ENCODE results near the gene DSCAML1. TPM values are rescaled to one million over a fixed set of nuclear protein-coding genes. Genes with fewer than 3 reads are reported as not detected.
"Not testable (repeated sequence)": the region's sequence is repeated elsewhere in the genome, so short reads cannot be mapped to it uniquely, and the experiment has no call there.

DSCAML1 gene
- total RNA-seq, 1 experiment from 2014 or later, result 5.4 TPM

DNA sequence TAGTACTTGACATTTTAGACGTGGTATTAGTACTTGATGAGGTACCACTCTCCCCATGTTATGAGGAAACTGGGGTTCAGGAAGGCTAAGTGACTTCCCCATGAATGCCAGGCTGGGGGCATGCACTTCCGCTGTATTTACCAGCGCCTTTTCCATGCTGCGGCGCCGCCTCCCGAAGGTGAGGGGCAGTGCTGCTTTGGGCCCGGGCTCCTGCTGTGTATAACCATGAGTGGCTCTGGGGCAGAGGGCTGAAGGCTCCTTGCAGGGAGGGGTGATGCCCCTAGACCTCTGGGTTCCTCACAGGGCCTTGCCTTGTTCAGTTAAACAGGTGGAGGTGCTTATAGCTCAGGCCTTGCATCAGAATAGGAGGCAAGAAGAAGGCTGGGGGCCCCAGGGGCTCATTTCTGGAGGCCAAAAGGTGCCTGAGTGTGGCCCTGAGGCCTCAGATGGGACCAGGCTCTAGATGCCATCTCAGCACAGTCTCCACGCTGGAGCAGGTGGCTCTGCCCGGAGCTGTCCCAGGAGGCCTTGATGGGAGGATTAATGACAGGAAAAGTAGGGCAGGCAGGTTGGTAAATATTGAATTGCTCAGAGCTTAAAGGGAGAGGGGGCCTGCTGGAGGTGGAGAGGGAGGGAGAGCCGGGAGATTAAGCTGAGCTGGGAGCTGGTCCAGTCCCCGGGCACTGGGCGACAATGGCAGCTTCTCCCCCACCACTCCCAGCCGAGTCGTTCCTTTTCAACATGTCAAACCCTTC, 339.8 kb downstream of the DSCAML1 start:
- DNase-seq (ENCODE audit: low read depth), result no peak

DNA sequence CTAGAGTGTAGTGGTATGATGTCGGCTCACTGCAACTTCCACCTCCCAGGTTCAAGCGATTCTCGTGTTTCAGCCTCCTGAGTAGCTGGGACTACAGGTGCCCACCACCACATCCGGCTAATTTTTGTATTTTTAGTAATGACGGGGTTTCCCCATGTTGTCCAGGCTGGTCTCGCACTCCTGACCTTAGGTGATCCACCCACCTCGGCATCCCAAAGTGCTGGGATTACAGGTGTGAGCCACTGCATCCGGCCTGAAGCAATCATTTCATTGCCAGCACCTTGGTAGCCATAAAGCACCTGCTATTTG, 340.3 kb downstream of the DSCAML1 start:
- in situ Hi-C loops (cut with HindIII; ENCODE audit: low pct_unique_long_range_greater_than_20kb, low sequenced_read_pairs); DNase-seq (ENCODE audit: low read depth): not testable (repeated sequence)

More for the DNA sequence above, 339.8 kb downstream of the DSCAML1 start:
- in situ Hi-C loops (cut with HindIII; ENCODE audit: low pct_unique_long_range_greater_than_20kb, low sequenced_read_pairs), result no loop called here

DNA sequence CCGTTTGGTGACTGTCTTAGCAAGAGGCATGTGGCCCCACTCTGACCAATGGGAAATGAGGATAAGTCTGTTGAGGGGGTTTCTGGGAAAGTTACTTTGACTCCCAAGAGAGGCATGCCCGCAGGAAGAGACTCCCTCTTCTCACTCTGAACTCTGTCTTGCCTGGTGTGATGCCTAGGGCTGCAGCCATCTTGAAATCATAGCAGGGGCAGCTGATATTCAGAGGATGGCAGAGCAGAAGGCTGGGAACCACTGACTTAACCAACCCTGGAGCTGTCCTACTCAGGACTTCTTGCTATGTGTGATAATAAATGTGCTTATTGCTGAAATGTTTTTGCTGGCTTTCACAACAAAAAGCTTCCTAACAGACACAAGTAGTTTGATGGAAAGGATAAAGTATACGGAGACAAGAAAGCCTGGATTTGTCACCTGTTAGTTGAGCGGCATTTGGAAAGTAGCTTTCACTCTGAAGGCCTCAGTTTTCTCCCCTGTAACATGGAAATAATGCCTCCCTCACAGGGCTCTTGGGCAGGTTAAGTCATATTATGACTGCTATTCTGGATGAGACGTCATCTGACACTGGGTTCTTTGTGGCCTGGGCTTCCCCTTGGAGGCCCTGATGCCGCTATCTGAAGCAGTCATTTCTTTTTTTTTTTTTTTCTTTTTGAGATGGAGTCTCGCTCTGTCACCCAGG, 340.8 kb downstream of the DSCAML1 start:
- in situ Hi-C loops (cut with HindIII; ENCODE audit: low pct_unique_long_range_greater_than_20kb, low sequenced_read_pairs), result no loop called here

DNA sequence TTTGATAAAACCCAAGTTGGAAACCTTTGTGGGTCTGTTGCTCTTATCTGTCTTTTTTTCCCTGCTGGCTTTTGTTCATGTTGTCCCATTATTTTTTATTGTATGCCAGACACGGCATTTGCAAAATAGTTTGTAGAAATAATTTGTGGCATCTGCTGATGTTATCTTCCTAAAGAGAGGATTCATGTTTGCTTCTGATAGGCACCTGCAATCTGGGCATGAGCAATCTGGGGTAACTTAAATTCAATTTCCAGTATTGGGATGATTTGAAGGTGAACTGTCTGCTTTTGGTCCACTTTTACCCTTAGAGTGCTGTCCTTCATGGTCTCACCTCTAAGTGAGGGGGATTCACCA, 342.5 kb downstream of the DSCAML1 start:
- DNase-seq (ENCODE audit: low read depth), result no peak

More for the DNA sequence above, 340.8 kb downstream of the DSCAML1 start:
- DNase-seq (ENCODE audit: low read depth), result no peak

DNA sequence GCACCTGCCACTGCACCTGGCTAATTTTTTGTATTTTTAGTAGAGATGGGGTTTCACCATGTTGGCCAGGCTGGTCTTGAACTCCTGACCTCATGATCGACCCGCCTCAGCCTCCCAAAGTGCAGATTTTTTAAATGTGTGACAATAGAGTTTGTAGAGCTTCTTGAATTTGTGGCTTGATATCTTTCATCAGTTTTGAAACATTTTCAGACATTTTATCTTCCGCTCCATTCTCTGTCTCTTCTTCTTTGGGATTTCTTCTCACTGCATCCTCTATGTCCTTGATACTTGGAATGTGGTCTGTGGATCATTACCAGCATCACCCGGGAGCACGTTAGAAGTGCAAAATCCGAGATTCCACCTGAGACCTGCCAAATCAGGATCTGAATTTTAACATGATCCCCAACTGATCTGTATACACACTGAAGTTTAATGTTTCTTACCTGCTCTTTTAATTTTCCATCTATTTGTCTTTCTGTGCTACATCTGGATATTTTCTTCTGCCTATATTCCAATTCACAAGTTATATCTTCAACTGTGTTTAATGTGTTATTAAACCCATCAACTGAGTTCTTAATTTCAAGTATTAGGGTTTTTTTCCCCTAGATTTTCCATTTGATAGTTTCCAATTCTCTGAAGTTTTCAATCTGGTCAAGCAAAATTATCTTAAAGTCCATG, 343.0 kb downstream of the DSCAML1 start:
- in situ Hi-C loops (cut with HindIII; ENCODE audit: low pct_unique_long_range_greater_than_20kb, low sequenced_read_pairs), result no loop called here
- DNase-seq (ENCODE audit: low read depth), result no peak

More for the DNA sequence above, 342.5 kb downstream of the DSCAML1 start:
- in situ Hi-C loops (cut with HindIII; ENCODE audit: low pct_unique_long_range_greater_than_20kb, low sequenced_read_pairs), result no loop called here

DNA sequence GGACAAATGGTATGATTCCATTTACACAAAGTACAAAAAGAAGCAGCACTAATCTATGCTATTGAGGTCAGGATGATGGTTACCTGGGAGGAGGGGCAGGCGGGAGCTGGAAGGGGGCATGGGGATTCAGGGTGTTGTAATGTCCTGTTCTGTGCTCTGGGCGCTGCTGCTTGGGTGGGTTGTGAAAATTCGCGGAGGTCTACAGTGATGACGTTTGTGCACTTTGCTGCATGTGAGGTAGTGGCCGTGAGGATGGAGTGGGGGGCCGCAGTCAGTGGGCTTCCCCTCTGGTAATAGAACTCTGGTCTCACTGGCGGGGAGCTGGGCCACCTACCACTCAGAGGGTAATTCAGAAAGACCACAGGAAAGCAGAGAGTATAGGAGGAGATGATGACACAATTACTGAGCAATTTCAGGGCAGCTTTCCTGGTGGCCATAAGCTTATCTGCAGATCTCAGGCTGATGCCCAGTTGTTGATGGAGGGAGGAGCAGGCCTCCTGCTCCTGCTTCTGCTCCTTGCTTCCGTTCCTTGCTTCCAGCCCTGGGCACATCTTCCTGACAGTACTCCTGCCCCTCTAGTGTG, 347.8 kb downstream of the DSCAML1 start:
- in situ Hi-C loops (cut with HindIII; ENCODE audit: low pct_unique_long_range_greater_than_20kb, low sequenced_read_pairs), result no loop called here
- DNase-seq (ENCODE audit: low read depth), result no peak

DNA sequence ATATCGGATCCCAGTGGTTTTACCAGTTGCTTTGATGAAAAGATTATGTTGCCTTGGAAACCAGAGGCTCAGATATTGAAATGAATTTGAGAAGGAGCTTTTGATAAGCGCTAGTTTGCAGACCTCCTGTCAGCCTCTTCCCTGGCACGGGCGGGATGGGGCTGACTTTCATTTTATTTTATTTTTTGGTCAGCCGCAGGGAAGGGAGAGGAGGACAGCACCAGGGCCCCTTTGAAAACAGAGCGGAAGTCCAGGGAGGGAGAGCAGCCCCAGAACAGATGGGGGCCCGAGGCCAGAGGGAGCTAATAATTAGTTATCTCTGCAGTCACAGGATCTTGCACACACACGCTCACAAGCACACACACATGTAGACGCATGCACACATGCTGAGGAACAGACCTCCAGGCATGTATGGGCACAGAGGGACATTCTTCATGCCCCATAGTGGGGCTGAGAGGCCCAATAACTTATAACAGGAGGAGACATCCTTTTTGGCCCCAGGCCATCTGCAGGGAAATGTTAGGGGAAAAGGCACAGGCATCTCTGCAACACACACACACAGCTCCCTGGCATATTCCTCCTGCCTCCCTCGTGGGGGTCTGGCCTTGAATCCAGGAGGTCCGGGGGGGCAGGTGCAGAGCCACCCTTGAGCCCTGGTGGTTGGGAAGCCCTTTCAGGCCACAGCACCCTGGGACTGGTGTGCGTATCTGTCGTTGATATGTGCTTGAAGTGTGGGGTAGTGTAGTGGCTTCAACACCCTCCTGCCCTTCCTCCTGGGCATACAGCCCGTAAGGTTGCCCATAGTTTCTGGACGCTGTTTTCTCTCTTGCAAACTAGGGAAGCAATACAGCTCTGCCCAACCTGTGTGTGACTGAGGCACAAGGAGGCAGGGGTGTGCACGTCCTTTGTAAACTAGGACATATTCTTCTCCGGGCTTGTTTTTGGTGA, 352.0 kb downstream of the DSCAML1 start:
- in situ Hi-C loops (cut with HindIII; ENCODE audit: low pct_unique_long_range_greater_than_20kb, low sequenced_read_pairs), result no loop called here
- no peak for DNase-seq (ENCODE audit: low read depth)

DNA sequence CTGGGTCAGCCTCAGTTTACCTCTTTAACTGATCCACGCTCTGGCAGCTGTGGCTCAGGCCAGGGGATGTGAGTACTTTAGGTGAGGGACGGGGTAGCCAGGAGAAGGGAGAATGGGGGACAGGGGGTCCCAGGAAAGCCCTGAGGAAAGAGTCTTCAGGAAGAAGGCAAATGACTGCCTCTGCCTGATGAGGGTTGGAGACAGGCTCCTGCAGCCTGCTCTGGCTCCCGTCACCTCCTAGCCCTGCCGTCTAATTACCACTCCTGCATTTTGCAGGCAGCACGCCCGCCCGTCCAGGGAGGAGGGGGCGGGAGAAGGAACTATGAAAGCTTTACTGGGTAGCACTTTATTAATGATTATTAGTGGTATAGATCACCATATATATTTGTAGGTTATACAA, 352.8 kb downstream of the DSCAML1 start:
- in situ Hi-C loops (cut with HindIII; ENCODE audit: low pct_unique_long_range_greater_than_20kb, low sequenced_read_pairs), result no loop called here
- no peak for DNase-seq (ENCODE audit: low read depth)

DNA sequence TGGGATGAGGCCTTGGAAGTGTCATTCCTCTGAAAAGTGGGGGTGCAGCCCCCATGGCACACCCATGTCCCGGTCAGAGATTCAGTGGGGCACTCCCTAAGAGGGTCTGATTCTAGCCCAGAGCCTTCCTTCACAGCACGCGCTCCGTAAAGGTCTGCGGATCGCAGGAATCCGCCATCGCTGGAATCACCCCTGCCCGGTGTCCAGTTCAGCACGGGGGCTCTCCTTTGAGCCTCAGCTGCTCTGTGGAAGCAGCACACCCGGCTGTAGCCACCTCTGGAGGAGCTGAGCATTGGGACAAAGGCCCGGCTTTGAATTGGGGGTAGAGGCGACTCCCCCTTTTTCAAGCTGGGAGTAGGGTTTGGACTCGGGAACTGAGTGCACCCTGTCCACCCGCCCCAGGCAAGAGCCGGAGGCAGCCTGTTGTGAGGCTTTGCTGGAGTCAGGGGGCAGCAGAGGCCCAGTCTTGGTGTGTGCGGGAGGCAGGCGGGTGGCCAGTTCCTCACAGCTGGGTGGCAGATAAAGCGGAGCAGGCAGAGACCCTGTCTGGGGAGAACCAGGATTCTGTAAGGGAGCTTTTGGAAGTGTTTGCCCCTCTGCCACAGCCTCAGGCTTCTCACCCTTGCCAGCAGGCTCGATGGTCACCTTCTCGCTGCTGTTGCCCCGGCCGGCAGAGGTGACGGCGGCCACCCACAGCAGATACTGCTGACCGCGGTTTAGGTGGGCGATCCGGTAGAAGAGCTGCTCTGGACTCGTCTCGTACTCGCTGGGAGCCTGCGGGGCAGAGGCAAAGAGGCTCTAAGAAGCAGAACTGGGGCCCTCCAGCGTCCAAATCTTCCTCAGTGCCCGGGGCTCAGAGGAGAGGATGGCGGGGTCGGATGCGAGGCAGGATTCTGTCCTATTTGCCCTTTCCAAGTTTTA, 353.5 kb downstream of the DSCAML1 start:
- in situ Hi-C loops (cut with HindIII; ENCODE audit: low pct_unique_long_range_greater_than_20kb, low sequenced_read_pairs), result no loop called here
- DNase-seq (ENCODE audit: low read depth), result no peak

DNA sequence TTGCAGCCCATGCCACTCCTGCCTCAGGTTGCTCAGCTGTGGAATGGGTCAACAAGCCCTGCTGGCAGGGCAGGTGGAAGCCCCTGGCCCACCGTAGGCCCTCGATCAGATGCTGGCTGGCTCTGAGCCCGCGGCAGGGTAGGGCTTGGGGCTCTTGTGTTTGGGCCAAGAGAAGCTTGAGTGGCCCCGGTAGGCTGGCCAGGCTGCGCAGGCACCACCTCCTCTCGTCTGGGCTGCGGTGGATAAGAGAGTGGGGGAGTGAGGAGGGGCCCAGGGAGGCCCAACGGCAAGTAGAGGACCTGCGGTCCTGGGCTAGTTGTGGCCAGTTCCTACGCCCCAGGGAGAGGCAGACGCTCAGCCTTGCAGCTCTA, 354.2 kb downstream of the DSCAML1 start:
- in situ Hi-C loops (cut with HindIII; ENCODE audit: low pct_unique_long_range_greater_than_20kb, low sequenced_read_pairs), result no loop called here
- DNase-seq (ENCODE audit: low read depth), result no peak

DNA sequence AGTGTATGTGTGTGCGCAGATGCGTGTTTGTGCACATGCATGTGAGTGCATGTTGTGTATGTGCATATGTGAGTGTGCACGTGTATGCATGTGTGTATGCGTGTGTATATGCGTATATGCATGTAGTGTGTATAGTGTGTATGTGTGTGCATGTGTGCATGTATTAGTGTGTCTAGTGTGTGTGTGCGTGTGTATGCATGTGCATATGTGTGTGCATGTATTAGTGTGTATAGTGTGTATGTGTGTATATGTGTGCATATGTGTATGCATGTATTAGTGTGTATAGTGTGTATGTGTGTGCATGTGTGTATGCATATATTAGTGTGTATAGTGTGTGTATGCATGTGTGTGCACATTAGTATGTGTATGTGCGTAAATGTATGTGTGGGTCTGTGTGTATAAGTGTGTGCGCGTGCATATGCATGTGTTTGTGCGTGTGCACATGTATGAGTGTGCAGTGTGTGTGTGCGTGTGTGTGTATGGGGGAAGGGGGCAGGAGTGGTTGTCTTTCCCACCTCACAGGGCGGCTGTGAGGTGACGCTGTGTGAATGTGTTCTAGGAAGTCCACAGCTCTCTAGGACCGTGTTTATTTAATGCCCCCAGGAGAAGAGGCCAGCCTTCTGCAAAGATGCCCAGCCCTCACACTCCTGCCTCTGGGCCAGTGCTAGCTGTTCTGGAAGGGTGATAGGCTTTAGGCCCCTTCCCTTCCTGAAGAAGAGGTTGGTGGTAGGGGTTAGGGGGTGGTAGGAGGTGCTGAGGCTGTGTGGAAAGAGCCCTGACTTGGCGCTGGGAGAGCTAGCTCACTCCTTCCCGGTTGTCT, 354.8 kb downstream of the DSCAML1 start:
- in situ Hi-C loops (cut with HindIII; ENCODE audit: low pct_unique_long_range_greater_than_20kb, low sequenced_read_pairs), result no loop called here

DNA sequence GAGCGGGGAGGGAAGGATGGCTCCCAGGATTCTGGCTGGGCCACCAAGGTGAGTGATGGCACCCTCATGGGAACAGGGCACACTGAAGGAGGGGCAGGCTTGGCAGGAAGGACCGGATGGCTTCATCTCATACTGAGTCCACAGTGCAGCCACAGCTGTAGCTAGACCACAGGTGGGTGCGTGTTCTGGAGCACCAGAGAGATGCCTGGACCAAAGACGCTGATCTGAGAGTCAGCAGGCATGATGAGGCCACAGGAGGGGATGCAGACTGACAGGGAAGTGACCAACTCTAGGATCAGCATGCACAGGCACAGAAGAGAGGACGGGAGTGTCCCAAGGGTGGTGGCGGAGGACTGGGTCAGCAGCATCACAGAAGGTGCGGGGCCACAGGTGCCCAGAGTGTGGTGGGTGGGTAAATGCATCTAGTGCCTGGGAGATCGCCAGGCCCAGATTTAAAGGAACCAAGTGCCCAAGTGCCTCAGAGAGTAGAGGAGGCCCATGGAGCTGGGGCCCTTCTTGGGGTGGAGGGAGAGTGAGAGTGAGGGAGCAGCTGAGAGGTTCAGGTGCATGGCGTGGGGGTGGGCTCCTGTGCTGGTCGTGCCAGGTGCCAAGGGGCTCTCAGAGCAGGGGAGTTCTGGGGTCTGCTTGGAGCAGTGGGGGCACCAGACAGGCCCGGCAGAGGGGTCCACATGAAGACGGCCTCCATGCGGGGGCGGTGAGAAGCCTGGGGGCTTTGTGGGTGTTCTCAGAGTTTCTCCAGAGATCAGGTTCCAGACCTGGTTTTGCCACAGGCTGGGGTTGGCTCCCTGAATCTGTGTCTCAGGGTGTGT, 355.7 kb downstream of the DSCAML1 start:
- in situ Hi-C loops (cut with HindIII; ENCODE audit: low pct_unique_long_range_greater_than_20kb, low sequenced_read_pairs), result no loop called here

More for the DNA sequence above, 354.8 kb downstream of the DSCAML1 start:
- no peak for DNase-seq (ENCODE audit: low read depth)

DNA sequence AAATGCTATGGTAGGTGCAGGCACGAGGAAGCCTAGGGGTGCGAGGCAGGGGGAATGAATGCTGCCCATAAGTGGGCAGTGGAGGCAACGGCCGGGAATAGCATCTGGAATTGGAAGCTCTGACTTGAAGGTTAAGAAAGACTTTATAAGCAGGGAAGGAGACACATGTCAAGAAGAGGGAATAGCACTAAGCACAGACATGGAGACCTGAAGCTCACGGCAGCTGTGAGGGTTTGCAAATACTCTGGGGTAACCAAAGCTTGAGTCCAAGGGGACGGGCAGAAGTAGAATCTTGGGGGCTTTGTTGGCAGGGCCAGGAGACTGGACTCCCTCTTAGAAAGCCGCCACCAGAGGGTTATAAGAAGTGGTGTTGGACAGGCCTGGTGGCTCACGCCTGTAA, 356.8 kb downstream of the DSCAML1 start:
- DNase-seq (ENCODE audit: low read depth), result no peak
- in situ Hi-C loops (cut with HindIII; ENCODE audit: low pct_unique_long_range_greater_than_20kb, low sequenced_read_pairs), result no loop called here

More for the DNA sequence above, 355.7 kb downstream of the DSCAML1 start:
- no peak for DNase-seq (ENCODE audit: low read depth)

DNA sequence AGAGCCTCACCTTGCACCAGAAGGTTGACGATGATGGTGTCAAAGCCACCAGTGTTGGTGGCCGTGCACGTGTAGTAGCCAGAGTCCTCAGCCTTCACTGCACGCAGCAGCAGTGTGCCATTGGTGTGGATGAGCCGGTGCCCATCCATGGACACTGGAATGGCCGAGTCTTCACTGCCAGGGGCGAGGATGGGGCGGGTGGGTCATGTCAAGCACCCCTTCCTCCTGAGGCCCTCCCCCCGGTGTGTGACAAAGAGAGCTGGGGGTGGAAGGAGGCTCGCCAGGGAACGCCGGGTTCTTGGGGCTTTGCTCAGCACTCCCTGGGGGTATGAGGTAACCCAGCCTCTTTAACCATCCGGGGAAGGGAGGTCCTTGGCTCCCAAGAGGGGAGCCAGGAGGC, 357.8 kb downstream of the DSCAML1 start:
- in situ Hi-C loops (cut with HindIII; ENCODE audit: low pct_unique_long_range_greater_than_20kb, low sequenced_read_pairs), result no loop called here
- DNase-seq (ENCODE audit: low read depth), result no peak

DNA sequence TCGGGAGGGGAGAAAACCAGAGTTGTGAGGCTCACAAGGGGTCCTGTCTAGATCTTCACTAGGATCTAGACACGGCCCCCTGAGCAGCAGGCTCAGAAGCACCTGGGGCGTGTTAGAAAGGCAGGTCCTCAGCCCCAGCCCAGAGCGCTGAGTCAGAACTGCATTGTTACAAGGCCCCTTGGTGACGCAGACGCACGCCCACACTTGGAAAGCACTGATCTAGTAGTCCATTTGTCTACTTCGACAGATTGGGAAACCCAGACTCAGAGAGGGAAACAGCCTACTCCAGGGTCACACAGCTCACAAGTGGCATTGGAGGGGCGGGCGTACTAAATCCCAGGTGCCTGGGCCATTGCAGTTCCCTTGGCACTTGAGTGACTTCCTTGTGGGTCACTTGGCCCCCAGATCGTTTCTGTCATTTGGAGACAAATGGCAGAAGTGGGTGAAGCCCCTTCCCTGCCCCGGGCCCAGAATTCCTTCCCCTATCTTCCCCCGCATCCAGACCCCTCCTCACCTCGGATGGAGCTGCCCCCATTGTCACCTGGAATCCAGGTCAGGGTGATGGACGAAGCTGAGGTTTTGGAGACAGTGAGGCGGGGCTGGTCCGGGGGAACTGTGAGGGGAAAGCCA, 358.5 kb downstream of the DSCAML1 start:
- in situ Hi-C loops (cut with HindIII; ENCODE audit: low pct_unique_long_range_greater_than_20kb, low sequenced_read_pairs), result no loop called here
- no peak for DNase-seq (ENCODE audit: low read depth)
